HG02678 (cell line): Measurements from ENCODE around the gene AMOTL1.

Source experiments
- ATAC-seq: cut with Tn5 transposase; IDR thresholded peaks from one replicate; pipeline ENCODE4 v1.9.1; 2021; ENCODE audit warnings: mild to moderate bottlenecking, moderate library complexity; ENCODE audit not compliant: unreplicated experiment

Gene AMOTL1

GRCh38 chr11:94767701-94768601 is at the start of gene AMOTL1:
Gene AMOTL1, plus strand, starts transcription at chr11:94768356. Its CDS starts 156 bp downstream, at chr11:94768512.
- peak; percentile 83 for ATAC-seq

GRCh38 chr11:94719876-94720275 is 48.3 kb upstream of the AMOTL1 start:
- no peak for ATAC-seq

- no peak for ATAC-seq
Observed at GRCh38 chr11:94721565-94722292, 46.4 kb upstream of the AMOTL1 start.

- ATAC-seq = no peak
Observed at GRCh38 chr11:94722735-94723134, 45.4 kb upstream of the AMOTL1 start.

- no peak for ATAC-seq
Observed at GRCh38 chr11:94725097-94725496, 43.1 kb upstream of the AMOTL1 start.

- no peak for ATAC-seq
Observed at GRCh38 chr11:94727819-94728218, 40.3 kb upstream of the AMOTL1 start.

- no peak for ATAC-seq
Observed at GRCh38 chr11:94728541-94728940, 39.6 kb upstream of the AMOTL1 start.

GRCh38 chr11:94728966-94729751 is 39.0 kb upstream of the AMOTL1 start:
- no peak for ATAC-seq

- ATAC-seq = no peak
Observed at GRCh38 chr11:94730153-94730552, 38.0 kb upstream of the AMOTL1 start.

GRCh38 chr11:94731880-94732601 is 36.1 kb upstream of the AMOTL1 start:
- no peak for ATAC-seq

- ATAC-seq = no peak
Observed at GRCh38 chr11:94732617-94733281, 35.4 kb upstream of the AMOTL1 start.

- ATAC-seq = no peak
Observed at GRCh38 chr11:94734563-94735275, 33.4 kb upstream of the AMOTL1 start.

GRCh38 chr11:94735907-94736306 is 32.2 kb upstream of the AMOTL1 start:
- ATAC-seq = no peak

- ATAC-seq = no peak
Observed at GRCh38 chr11:94737171-94737611, 31.0 kb upstream of the AMOTL1 start.

- ATAC-seq = no peak
Observed at GRCh38 chr11:94738746-94739145, 29.4 kb upstream of the AMOTL1 start.

- no peak for ATAC-seq
Observed at GRCh38 chr11:94739331-94739730, 28.8 kb upstream of the AMOTL1 start.

- ATAC-seq = peak; percentile 31
Observed at GRCh38 chr11:94740083-94741021, 27.8 kb upstream of the AMOTL1 start.

GRCh38 chr11:94741022-94741679 is 27.0 kb upstream of the AMOTL1 start:
- peak; percentile 59 for ATAC-seq
